NCI-H748 (cell line): Measurements from ENCODE around the gene MAP7D2.
"Not testable (repeated sequence)": the region's sequence is repeated elsewhere in the genome, so short reads cannot be mapped to it uniquely, and the experiment has no call there.

Source experiments
- DNase-seq: peaks from one replicate; lab custom pipeline; 2025; ENCODE audit not compliant: unreplicated experiment; lab: John Stamatoyannopoulos, UW

MAP7D2 gene

DNA sequence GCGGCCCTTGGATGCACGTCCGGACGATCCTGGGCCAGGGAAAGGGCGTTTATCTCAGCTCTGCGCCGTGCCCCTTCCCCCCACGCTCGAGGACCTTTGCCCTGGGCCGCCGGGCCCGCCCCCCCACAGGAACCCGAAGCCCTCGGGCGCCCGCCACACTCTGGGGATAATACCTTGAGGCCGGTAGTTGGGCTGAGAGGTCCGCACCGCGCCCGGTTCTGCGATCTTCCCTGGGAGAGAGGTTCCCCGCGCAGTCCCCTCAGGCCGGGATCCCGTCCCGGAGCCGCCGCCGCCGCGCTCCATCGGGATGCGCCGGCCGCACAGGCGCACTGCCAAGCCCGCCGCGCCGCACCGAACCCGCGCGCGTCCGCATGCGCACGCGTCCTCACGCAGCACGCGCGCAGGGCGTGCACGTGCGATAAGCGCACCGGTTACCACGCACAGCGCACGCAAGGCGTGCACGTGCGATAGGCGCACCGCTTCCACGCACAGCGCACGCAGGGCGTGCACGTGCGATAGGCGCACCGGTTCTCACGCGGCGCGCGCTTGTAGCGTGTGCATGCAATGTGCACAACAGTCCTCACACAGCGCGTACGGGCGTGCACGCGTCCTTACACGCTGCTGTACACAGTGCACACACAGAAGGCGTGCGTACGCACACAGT lies at the start of gene MAP7D2:
Gene MAP7D2, minus strand, starts transcription at position 331 of the 664 bp plus-strand sequence. Its CDS starts 28 bp downstream, at position 303.
- DNase-seq = peak; percentile 33

DNA sequence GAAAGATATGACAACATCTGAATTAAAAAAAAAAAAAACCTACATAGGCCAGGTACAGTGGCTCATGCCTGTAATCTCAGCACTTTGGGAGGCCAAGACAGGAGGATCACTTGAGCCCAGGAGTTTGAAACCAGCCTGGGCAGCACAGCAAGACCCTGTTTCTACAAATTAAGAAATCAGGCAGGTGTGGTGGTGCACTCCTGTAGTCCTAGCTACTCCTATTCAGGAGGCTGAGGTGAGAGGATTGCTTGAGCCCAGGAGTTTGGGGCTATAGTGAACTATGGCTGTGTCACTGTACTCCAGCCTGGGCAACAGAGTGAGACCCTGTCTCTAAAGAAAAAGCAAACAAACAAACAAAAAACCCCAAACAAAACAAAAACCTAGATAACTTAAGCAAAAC lies 45.8 kb upstream of the MAP7D2 start:
- DNase-seq = not testable (repeated sequence)

DNA sequence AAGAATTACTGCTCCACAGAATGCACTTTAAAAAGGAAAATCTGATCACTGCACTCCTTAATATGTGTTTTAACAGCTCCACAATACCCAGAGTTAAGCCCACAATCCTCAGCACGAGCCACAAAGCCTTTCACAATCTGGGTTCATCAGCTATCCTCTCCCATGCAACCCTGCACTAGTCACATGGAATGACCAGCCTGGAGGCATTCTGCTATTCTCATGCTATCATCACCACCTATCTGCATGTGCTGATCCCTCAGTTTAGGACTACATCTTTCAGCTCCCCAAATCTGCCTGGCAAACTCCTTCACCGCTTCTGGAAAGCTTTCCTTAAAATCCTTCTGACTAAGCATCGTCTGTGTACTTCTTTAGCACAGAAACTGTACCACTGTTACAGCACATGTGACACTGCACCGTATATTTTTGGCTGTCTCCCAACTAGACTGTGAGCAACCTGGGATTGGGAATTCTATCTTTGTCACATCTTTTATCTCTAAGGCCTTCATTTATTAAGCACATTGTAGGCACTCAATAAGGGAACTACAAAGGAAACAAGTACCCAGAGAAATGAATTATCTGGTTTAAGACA lies 43.2 kb upstream of the MAP7D2 start:
- no peak for DNase-seq

DNA sequence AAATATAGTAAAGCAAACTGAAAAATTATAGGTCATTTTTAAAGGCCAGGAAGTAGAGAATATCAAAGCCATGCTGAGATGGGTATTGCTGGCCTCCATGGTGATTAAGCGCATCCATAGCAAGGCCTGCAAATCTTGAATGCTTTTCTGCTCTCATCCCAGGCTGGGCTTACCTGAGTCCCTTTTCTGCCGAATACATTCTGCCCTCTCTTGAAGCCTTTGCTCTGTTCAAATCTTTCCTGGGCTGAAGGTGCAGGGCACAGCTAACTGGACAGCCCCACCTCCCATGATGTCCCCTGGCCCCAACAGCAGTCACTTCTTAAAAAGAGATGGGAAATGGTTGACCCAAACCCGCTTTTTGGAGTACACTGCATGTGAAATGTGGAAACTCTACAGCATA lies 35.0 kb upstream of the MAP7D2 start:
- DNase-seq = no peak

DNA sequence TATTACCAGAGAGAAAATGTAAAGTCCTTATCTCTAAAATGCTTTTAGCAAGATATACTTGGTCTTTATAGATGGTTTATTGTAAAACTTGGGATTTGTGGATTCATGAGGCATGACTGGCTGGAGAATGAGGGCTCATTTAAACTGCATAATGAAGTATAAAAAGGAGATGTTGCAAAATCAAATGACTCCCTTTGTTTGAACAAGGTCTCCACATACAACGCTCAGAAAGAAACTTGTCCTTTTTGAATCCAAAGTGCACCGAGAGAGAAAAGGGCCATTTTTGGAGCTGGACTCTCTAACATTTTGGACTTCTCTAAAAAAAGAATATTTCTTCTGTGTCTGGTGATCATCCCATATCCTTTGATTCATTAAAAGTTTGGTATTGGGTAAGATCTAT lies 32.6 kb upstream of the MAP7D2 start:
- DNase-seq = no peak

DNA sequence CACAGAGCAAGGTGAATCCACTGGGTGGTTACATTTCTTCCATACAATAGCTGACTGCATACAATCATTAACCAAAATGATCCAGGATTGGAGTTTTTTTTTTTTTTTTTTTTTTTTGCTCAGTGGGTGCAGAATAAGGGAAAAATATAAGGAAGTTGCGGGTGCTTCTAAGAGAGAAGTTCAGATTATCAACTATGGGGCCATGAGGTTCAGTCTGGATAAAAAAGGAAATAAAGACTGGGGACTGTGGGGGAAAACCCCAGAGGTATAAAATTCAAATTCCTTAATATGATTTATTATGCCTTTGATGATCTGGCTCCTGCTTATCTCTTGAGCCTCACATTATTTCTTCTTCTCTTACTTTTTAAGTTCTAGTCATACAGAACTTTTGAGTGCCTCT lies 30.9 kb upstream of the MAP7D2 start:
- DNase-seq = no peak

DNA sequence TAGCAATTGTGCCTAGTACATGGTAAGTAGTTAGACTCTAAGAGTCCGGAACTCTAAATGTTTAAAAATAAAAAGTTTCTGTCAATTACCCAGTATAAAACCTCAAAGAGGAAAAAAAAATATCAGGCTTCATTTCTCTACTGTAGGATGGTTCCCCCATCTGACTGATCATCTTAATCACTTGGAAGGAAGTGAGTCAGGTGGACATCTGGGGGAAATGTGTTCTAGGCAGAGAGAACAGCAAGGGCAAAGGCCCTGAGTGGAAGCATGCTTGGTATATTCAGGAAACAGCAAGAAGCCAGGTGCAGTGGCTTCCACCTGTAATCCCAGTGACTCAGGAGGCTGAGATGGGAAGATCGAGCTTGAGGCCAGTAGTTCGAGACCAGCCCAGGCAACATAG lies 27.8 kb upstream of the MAP7D2 start:
- no peak for DNase-seq

DNA sequence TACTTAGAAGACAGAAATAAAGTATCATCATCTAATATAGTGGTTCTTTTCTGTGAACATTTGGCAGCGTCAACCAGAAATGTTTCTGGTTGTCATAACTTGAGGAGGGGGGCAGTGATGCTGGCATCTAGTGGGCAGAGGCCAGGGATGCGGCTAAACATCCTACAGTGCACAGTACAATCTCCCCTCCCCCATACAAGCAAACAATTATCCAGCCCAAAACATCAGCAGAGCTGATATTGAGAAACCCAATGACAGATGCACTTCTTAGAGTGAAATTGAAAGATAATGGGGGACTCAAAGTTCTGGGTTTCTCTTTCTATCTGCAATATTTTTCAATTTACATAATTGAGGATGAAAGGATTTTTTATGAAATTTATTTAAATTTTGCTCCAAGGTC lies 26.9 kb upstream of the MAP7D2 start:
- peak; percentile 3 for DNase-seq

DNA sequence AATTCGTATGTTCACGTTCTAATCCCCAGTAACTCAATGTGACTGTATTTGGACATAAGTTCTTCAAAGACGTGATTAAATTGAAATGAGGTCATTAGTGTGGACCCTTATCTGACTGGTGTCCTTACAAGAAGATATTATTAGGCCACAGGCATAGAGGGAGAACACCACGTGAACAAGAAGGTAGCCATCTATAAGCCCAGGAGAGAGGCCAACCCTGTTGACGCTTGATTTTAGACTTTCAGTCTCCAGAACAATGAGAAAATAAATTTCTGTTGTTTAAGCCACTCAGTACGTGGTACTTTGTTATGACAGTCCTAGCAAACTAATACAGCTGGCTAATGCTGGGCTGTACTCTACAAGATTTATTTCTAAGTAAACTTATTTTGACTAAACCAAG lies 26.4 kb upstream of the MAP7D2 start:
- no peak for DNase-seq

DNA sequence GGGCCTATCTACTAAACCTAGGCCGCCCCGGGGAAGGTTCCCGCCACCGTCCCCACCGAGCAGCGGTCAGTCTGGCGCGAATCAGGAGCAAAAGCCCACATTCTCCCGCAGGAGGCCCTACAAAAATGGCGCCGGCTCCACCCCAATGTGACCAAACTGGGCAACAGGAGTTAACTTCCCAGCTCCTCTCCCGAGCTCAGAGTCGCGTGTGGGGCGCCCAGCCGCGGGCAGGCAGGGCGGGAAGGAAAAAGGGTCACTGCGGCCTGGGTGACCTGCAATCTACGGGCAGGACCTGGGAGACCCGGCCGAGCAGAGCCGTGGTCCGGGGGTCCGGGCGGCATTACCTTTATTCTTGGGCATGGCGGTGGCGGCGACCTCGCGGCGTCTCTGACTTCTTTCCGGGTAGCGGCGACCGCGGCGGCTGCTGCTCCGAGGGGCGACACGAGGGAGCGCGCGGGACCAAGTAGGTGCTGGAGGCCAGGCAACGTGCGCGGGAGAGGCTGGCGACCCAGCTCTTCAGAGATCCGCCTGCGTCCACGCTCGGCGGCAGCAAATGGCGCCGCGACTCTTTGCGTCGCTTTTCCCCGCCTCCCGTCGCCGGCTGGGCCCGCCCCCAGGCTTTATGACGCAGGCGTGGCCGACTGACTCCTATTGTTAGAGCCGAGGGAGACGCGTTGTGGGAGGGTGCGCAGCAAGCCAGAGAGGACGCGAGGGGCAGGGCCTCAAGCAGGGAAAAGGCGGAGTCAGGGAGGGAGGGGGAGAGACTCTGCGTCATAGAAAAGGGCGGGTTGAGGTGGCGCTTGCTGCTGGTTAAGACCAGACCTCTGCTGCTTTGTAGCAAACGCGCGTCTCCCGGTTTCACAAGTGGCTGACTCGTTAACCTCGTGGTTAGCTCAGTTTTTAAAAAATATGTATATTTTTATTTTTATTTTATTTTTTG lies 24.8 kb upstream of the MAP7D2 start, which contains the start of gene EIF1AX:
Gene EIF1AX, minus strand, starts transcription at position 558 of the 940 bp plus-strand sequence. Its CDS starts 198 bp downstream, at position 360.
- DNase-seq = peak; percentile 97

DNA sequence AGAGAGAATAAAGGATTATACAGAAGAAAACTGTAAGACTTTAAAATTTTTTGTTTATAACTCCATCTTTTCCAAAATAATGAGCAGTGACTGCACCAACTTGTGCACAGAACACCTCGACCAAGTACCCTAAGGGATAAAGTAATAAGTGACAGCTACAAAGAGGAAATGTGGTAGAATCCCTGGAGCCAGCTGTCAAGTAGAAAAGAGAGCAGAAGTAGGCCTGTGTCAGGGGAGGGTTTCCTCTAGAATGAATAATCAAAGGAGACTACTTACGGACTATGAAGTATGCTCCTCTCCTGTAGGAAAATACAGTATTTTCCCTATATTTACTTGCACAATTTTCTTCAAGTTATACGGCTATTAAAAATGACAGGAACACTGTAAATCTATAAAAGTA lies 23.7 kb upstream of the MAP7D2 start:
- DNase-seq = no peak

DNA sequence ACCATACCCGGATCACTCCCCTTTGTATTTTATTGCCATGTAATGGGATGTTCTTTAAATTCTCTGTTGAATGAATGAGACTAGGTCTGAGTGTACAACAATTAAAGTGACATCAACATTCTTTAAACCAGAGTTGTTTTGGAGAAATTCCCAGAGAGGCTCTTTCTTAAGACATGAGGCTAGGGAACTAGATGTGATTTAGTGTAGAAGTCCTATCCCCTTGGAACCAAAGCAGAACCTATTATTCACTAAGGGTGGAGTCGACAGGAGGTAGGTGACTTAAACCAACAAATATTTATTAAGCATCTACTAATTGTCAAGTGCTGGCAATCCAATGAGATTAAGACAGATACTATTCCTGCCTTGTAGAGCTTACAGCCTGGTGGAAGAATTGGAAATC lies 23.3 kb upstream of the MAP7D2 start:
- DNase-seq = no peak

DNA sequence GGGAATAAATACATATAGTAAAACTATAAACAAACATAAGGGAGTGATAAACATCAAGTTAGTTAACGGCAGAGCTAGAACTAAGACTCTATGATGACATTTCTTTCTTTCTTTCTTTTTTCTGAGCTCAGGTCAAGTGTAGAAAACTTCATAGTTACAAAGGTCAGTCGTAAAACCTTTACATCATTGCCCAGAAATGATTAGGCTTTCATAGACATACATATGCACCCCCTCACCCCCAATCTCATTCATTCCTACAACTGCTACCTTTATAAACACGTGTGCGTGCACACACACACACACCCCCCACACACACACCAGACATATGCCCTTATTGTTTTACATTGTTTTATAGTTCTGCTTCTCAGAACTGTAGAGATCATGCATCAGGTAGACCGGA lies 19.2 kb upstream of the MAP7D2 start:
- DNase-seq = no peak

DNA sequence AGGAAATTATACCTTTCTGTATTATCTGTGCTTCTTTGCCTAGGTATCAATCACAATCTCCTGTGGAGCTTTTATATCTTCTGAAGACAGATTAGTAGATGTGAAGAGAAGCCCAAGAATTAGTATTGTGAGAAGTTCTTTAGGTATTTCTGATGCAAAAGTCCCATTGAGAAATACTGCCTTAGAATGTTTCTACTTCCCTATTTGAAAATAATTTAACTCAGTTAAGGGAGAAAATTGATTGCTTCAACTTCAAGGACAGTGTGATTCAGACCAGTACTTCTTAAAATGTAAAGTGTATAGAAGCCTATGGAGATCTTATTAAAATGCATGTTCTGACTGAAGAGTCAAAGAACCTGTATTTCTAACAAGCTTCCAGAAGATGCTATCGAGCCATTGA lies 16.0 kb upstream of the MAP7D2 start:
- DNase-seq = no peak

DNA sequence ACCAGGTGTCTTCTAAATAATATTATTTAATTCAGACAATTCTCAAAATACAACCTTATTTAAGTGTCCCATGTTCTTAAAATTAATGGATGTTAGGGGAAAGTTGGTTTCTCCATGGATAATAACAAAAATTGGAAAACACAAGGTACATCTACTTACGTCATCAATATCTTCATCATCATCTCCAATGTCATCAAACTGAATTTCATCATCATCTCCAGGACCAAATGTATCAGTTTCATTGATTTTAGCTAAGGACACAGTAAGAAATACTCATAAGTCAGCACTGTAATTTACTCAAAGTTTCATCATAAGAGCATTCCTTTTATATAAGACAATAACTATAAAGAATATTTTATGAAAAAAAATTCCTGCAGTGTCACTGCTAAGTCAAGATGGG lies 13.7 kb upstream of the MAP7D2 start:
- DNase-seq = no peak

DNA sequence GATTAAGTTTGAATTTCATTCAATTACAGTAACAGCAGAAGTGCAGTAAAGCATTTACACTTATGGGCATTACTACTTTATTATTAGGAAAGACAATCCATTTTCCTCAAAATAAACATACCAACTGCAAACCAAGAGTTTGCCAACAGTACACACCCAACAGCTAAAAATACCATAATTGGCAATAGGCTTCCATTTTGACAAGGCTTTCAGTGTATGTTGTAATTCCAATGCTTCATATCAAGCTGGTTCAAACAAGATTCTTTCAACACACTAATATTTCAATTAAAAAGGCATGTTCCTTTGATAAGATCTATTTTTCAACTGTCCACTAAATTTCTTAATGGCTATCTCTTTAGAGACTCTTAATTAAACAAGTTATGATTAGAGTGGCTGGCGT lies 12.8 kb upstream of the MAP7D2 start:
- no peak for DNase-seq

DNA sequence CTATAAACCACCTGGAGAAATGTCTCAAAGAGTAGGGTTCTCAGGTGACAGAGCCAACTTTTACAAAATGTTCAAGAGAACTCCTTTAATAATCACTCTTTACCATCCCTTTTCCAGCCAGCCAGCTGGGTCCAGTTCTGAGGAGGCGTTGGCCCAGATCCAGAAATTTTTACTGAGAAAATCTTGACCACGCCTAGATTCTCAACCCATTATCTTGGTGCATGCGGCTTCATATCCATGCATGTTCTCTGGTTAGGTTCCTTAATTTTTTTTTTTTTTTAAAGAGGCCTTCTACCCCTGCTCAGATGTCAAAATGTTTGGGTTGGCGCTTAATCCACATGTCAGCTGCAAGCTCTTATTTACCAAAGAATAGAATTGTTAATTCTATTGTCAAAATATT lies 12.0 kb upstream of the MAP7D2 start:
- DNase-seq = no peak

DNA sequence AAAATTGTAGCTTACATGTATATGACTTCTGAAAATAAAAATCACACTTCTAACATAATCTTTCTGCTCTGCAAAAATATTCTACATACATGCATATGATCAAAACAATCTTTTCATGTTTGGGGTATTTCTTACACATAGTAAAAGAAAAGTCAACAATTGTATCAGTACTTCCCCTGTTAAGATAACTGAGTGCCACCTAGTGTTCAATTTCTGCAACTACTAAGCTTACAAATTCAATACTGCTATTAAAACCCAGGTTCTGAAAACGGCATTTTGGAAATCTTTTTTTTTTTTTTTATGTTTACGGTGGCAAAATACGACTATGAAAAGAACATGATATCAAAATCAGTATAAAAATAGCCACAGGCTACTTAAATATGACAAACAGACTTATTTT lies 10.7 kb upstream of the MAP7D2 start:
- not testable (repeated sequence) for DNase-seq

DNA sequence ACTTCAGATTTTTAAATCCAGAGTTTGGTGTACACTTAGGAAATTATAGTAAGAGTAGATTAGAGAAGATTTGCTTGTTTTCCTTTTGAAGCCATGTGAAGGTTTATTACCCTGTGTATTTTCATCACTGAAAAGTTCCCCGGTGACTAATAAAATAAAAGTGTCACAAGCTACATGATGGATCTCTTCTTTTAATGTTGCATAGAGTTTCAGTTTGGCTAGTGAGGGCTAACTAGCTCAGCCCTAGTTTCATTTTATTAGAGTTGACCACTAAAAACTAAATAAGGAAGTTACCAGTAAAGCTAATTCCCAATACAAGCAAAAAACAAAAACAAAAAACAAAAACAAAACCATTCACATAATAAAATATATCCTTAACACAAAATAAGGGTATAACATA lies 10.1 kb upstream of the MAP7D2 start:
- not testable (repeated sequence) for DNase-seq

DNA sequence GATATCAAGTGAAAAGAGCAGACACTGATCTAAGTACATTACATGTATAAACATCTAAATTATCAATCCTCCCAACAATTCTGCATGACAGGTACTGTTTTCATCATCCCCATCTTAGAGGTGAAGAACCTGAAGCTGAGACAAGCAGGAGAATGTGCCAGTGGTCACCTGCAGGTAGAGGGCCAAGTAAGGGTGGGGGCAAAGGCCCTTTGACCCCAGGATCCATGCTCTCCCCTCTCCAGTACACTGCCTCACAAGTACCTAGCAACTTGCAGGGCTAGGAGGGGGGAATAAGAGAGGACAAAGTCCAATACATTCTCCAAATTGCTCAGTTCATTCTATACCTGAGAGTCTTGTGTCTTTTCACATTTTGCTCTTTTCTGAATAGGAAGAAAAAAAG lies 8.3 kb upstream of the MAP7D2 start:
- no peak for DNase-seq

DNA sequence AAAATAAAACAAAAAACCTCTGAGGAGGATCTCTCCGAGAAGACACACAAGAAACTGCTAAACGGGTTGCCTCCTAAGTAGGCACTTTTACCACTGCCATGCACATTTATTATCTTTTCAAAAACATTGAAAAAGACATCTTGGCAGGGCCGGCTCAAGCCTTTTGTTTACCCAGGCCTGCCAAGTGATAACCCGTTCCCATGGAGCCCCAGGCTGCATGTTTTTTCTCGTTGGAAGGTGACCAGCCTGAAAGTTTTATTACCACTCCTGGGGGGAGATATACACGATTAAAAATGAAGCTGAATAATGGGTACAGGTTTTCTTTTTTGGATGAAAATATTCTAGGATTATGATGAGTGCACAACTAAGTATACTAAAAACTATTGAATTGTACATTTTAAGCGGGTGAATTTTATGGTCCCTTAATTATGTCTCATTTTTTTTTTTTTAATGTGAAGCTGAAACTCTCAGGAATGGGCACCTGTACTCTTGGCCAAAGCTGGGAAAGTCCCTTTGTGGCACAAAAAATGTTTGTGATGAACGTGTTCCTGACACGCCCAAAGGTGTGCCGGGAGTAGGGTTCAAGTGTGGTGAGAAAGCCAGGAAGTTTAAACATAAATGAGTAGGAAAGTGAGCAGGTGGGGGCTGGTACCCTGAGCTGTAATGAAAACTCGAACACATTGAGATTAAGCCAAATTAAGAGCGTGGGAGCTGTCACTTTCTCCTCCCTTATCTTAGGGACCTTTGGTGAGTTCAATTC lies 1.5 kb upstream of the MAP7D2 start:
- peak; percentile 42 for DNase-seq
